PC-3 (cell line): ENCODE measurements around the gene PIK3R2.

ENCODE experiments used
- CTCF ChIP-seq: fragments of 300-600 bp; sonication (generic); conservative IDR thresholded peaks from 2 replicates; pipeline ENCODE4 v1.5.1; 2017; ENCODE audit warnings: antibody characterized with exemption, low read depth, mild to moderate bottlenecking, low read length
- EZH2 ChIP-seq: fragments of 300-600 bp; sonication (generic); IDR thresholded peaks from one replicate; pipeline ENCODE4 v1.6.1; 2017; ENCODE audit warnings: antibody characterized with exemption, mild to moderate bottlenecking, low read length; ENCODE audit not compliant: unreplicated experiment

DNA sequence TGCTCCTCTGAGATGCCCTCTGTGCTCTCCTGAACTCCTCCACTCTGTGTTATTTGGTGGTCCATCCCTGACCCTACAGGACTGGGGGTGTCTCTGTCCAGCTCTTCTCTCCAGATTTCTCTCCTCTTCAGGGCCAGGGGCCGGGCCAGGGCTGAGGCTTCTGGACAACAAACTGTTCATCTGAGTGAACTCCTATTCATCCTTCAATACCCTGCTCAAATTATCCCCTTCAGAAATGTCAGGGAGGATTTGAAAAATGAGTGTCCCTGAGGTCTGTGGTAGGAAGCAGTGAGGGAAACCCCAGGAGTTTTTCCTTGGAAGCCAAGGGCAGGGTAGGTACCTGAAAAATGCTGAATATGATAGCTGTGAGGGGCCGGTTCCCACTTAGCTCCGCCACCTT is 65.6 kb downstream of the PIK3R2 start:
- no peak for TF ChIP-seq CTCF
- no peak for TF ChIP-seq EZH2
